Neural cell (in vitro differentiated cells): ENCODE results near the gene ADGRD1.

Source experiments
- CTCF ChIP-seq: fragments of 450-650 bp; IDR thresholded peaks from 2 replicates; pipeline ENCODE4 v1.5.1; 2014; ENCODE audit warnings: antibody characterized with exemption, mild to moderate bottlenecking, moderate library complexity; ENCODE audit not compliant: poor library complexity, severe bottlenecking
- POLR2AphosphoS5 ChIP-seq: IDR thresholded peaks from 2 replicates; pipeline ENCODE4 v1.6.1; 2012
- RAD21 ChIP-seq: fragments of 450-650 bp; conservative IDR thresholded peaks from 2 replicates; pipeline ENCODE4 v1.6.1; 2014; ENCODE audit warnings: antibody characterized with exemption, mild to moderate bottlenecking, moderate library complexity

GRCh38 chr12:131076296-131076695 lies 122.6 kb downstream of the ADGRD1 start:
- TF ChIP-seq CTCF, result no peak
- TF ChIP-seq RAD21, result no peak
- TF ChIP-seq POLR2AphosphoS5, result no peak
